ENCODE results near the gene STK39. TPM values are rescaled to one million over a fixed set of nuclear protein-coding genes. Genes with fewer than 3 reads are reported as not detected.

The STK39 gene
- total RNA-seq, 1 experiment from 2014 or later, result 20.8 TPM

DNA sequence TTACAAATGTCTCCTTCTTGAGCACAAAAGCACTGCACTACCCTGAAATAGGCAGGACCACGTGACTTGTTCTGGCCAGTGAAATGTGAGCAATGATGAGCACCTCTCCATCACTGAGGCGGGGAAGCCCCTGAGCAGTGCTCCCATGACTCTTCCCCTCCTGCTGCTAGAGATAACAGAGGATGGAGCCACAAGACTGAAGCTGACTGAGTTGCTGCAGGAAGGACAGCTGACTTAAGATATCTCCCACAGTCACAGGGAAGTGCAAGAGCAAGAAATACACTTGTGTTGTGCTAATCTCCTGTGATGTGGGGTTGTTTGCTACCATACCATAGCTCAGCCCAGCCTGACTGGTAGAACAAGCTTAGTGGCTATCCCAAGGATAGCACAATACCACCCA, 38.7 kb downstream of the STK39 start:
- no peaks in the 10 kb centered on the region for H3K27me3 ChIP-seq (ENCODE audit: control insufficient read depth, insufficient read depth, low read length)
- no peak for DNase-seq

DNA sequence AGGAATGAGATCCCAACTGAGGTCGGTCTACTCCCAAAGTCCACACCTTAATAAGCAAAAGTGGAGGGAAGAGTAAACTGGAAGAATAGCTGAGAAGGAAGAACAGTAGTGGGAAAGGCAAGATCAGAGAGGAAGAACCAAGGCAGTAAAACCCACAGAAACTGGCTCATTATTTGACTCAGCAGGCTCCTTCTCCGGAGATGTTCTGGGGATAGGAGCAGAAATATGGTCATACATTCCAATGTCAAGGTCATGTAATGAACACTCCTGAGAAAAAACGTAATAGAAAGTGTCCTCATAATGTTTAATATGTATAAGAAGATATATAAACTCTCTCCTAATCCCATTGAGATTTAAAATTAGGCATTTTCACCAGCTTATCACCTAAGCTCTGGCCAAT, 39.5 kb downstream of the STK39 start:
- H3K4me3 ChIP-seq (ENCODE audit: insufficient read depth, low read depth, low read length), result no peak overlapping the region
- H3K36me3 ChIP-seq (replicated peaks; ENCODE audit: control insufficient read depth, insufficient read depth, low read length), result no peaks in the 10 kb centered on the region
- H3K27me3 ChIP-seq (ENCODE audit: control insufficient read depth, insufficient read depth, low read length), result no peaks in the 10 kb centered on the region
- DNase-seq, result no peak

More for the DNA sequence above, 38.7 kb downstream of the STK39 start:
- Histone ChIP-seq H3K4me3 (ENCODE audit: insufficient read depth, low read depth, low read length) (no peak overlapping the region), H3K36me3 (replicated peaks; ENCODE audit: control insufficient read depth, insufficient read depth, low read length) (no peaks in the 10 kb centered on the region)

DNA sequence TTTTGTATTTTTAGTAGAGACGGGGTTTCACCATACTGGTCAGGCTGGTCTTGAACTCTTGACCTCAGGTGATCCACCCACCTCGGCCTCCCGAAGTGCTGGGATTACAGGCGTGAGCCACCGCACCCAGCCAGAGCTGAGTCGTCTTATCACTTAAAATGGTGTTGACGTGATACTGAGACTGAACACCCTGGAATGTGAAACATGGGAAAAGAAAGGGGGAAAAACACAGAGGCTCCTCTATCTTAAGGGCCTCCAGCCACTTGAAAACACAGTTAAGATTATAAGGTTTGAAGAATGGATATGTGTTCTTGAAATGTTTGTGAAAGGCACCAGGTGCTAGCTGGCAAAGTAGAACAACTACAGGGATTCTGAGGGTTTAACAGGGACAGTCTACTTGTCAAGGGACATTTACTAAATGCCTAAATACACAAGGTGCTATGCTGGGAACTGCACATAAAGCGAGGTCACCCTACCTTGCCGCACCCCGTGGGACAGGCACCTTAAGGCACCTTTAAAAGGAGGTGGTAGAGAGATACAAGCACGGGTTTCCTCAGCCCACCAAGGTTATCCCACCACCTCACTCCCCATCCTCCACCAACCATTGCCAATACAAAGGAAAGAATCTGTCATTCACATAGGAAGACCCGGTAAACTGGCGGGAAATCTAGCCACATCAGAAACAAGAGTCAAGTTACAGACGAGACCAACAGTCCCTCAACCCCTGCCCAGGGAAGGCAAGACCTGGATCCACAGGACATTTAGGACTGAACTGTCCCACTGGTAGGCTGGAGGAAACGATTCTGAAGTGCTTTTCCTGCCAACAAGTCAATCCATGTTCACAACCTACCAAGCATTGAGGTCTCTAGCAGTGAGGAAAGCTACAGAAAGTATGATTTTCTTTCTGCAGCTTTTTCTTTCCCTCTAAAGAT, 43.4 kb downstream of the STK39 start:
- DNase-seq, result peak; percentile 46
- Histone ChIP-seq H3K4me3 (ENCODE audit: insufficient read depth, low read depth, low read length) (no peak overlapping the region), H3K27me3 (ENCODE audit: control insufficient read depth, insufficient read depth, low read length) (no peaks in the 10 kb centered on the region), H3K36me3 (replicated peaks; ENCODE audit: control insufficient read depth, insufficient read depth, low read length) (no peaks in the 10 kb centered on the region)

DNA sequence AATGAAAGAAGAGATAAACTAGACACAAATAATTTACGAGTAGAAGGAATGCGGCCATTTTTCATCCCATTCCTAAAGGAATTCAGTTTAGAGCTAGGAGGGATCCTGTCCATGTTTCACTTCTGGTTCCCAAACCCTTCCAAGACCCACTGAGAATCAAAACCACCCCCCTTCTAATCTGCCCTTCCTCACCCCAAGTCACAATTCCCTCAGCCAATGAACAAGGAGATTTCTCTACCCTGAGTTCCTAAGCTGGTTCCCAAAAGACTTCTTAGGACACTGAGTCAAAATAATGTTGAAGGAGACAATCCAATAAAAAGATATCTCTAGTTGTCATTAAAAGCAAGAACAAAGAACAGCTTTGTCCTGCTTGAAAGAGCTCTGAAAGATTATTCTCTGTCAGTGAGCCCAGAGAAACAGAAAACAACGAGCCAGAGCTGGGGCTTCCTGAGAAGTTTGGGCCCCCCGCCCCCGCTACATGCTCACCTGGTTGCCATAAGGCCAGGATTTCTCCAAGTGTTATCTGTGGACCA, 45.7 kb downstream of the STK39 start:
- no peak overlapping the region for H3K4me3 ChIP-seq (ENCODE audit: insufficient read depth, low read depth, low read length)

GRCh38 chr2:168200930-168201583, 46.3 kb downstream of the STK39 start:
- no peak for DNase-seq
- no peaks in the 10 kb centered on the region for H3K27me3 ChIP-seq (ENCODE audit: control insufficient read depth, insufficient read depth, low read length)
- no peak overlapping the region for H3K4me3 ChIP-seq (ENCODE audit: insufficient read depth, low read depth, low read length)
- H3K36me3 ChIP-seq (replicated peaks; ENCODE audit: control insufficient read depth, insufficient read depth, low read length), result no peaks in the 10 kb centered on the region

More for the DNA sequence above, 45.7 kb downstream of the STK39 start:
- no peak for DNase-seq
- H3K27me3 ChIP-seq (ENCODE audit: control insufficient read depth, insufficient read depth, low read length), result no peaks in the 10 kb centered on the region
- H3K36me3 ChIP-seq (replicated peaks; ENCODE audit: control insufficient read depth, insufficient read depth, low read length), result no peaks in the 10 kb centered on the region

DNA sequence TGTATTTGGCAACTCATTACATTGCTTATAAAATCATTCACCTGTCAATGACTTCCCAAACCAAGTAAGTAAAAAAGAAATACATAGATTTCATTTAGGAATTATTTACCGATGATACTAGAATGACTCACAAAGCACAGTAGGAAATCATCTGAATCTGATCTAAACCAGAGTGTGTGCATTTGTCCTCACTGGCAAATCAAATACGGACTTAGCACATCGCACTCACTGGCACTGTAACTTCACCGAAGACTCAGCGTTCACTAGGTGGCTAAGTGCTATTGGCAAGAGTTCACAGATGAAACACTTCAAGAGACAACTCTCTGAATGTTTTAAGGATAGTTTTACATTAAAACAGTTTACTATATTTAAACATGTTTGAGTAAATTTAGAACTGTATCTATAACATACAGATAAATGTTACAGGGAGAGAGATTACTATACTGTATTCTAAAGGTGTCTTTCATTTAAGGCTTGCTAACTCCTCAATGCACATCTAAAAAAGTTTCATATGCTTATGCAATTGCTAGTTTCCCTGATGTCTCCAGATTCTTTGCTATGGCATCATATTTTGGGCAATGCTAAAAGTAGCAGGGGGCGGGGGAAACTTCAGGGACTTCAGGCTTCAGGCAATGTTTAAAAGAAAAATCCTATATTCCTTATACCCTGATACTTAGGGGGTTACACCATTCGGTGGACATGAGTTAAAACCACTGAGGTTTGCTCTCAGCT, 48.8 kb downstream of the STK39 start:
- DNase-seq, result no peak

GRCh38 chr2:168196764-168197180, 50.6 kb downstream of the STK39 start:
- Histone ChIP-seq H3K27me3 (ENCODE audit: control insufficient read depth, insufficient read depth, low read length) (no peaks in the 10 kb centered on the region), H3K36me3 (replicated peaks; ENCODE audit: control insufficient read depth, insufficient read depth, low read length) (no peaks in the 10 kb centered on the region), H3K4me3 (ENCODE audit: insufficient read depth, low read depth, low read length) (no peak overlapping the region)
- DNase-seq, result no peak

More for the DNA sequence above, 48.8 kb downstream of the STK39 start:
- H3K4me3 ChIP-seq (ENCODE audit: insufficient read depth, low read depth, low read length), result no peak overlapping the region
- no peaks in the 10 kb centered on the region for H3K36me3 ChIP-seq (replicated peaks; ENCODE audit: control insufficient read depth, insufficient read depth, low read length)
- H3K27me3 ChIP-seq (ENCODE audit: control insufficient read depth, insufficient read depth, low read length), result no peaks in the 10 kb centered on the region

DNA sequence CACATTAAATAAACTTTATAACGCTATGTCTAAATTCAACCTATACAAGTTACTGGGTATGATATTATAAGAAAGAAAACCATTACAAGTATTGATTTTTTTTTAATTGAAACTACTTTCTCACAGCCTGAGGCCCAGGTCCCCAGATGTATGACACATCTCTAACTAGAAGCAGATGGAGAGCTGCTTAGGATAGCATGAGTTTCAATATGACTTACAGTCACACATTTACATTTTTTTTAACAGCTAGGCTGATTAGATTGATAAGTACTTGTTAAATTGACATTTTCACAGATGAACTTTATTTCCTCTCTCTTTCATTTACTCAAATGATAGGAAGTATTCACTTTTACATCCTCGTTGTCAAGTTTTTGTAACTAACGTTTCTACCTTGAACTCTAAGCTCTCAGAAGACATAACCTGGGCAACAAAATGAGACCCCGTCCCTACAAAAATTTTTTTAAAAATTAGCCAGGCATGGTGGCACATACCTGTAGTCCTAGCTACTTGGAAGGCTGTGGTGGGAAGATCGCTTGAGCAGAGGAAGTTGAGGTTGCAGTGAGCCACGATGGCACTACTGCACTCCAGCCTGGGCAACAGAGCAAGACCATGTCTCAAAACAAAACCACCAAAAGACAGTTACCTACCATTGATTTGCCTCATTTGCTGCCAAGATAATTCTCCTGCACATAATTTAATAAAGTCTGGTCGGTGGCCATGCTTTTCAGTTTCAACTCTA, 52.4 kb downstream of the STK39 start:
- no peaks in the 10 kb centered on the region for H3K27me3 ChIP-seq (ENCODE audit: control insufficient read depth, insufficient read depth, low read length)
- no peak for DNase-seq
- no peak overlapping the region for H3K4me3 ChIP-seq (ENCODE audit: insufficient read depth, low read depth, low read length)
- no peaks in the 10 kb centered on the region for H3K36me3 ChIP-seq (replicated peaks; ENCODE audit: control insufficient read depth, insufficient read depth, low read length)

DNA sequence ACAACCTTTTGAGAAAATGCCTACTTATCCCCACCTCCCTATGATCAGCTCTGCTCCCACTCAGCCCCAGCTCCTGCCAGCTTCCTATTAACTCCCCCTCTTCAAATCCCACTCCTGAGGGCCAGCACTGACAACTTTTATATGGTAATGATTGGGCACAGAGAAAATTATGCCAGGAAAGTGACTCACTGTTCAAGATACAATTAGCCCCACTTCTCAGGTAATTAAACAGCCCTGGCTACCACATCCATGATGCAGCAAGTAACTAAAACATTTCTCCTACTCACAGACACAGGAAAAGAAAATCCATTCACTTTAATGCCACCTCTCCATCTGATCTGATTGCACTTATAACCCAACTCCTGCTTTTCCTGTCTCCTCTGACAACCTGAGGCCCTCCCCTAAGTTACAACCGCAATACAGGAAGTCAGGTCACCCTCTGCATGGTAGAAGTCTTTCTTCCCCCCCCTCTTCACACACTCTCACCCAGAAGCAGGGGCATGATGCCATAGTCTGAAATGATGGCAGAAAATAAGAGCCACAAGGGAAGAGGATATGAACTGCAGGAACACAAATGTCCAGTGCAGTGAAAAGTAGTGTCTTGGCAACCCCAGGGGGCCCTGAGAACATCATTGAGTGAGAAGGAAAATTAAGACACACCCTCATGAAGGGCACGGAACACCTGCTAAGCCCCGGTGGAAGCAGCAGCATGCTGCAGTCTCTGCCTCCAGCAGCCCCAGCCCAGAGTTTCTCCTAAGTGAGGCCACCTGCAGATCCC, 54.4 kb downstream of the STK39 start:
- Histone ChIP-seq H3K36me3 (replicated peaks; ENCODE audit: control insufficient read depth, insufficient read depth, low read length) (no peaks in the 10 kb centered on the region), H3K4me3 (ENCODE audit: insufficient read depth, low read depth, low read length) (no peak overlapping the region), H3K27me3 (ENCODE audit: control insufficient read depth, insufficient read depth, low read length) (no peaks in the 10 kb centered on the region)
- DNase-seq, result no peak

GRCh38 chr2:168191955-168192785, 55.2 kb downstream of the STK39 start:
- no peak overlapping the region for H3K4me3 ChIP-seq (ENCODE audit: insufficient read depth, low read depth, low read length)
- DNase-seq, result no peak
- H3K36me3 ChIP-seq (replicated peaks; ENCODE audit: control insufficient read depth, insufficient read depth, low read length), result no peaks in the 10 kb centered on the region
- H3K27me3 ChIP-seq (ENCODE audit: control insufficient read depth, insufficient read depth, low read length), result no peaks in the 10 kb centered on the region

GRCh38 chr2:168190590-168191336, 56.6 kb downstream of the STK39 start:
- no peaks in the 10 kb centered on the region for H3K27me3 ChIP-seq (ENCODE audit: control insufficient read depth, insufficient read depth, low read length)
- no peak for DNase-seq
- no peak overlapping the region for H3K4me3 ChIP-seq (ENCODE audit: insufficient read depth, low read depth, low read length)
- H3K36me3 ChIP-seq (replicated peaks; ENCODE audit: control insufficient read depth, insufficient read depth, low read length), result no peaks in the 10 kb centered on the region

DNA sequence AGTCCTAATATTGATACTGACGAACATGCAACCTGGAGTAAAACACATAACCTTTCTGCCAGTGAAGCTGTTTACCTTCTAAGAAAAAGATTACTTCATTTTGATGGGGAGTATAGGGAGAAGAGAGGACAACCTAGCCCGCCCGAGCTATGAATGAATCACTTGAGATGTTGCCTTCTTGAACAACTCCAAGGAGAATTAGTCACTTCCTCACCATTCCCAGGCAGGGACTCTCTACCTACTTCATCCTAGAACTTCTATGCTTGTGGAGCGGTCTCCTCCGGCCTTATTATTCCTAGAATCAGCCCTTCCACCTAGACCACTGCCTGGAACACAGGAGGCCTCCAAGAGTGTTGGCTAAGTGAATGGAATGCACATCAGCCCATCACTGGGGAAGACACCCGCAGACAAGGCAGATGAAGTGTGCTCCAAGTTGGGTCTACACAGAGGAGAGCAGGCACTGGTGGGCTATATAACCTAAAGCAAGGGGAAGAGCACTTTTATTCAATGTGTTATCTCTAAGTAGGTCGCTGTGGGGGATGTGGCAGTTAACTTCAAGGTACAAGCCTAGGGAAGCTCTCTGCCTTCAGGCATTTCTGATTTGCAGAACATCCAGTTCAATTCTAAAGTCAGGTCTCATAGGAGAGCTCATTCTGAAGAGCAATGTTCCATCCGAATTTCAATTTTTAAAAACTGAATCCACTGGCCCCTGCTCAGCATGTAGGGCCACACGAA, 57.4 kb downstream of the STK39 start:
- Histone ChIP-seq H3K27me3 (ENCODE audit: control insufficient read depth, insufficient read depth, low read length) (no peaks in the 10 kb centered on the region), H3K36me3 (replicated peaks; ENCODE audit: control insufficient read depth, insufficient read depth, low read length) (no peaks in the 10 kb centered on the region), H3K4me3 (ENCODE audit: insufficient read depth, low read depth, low read length) (no peak overlapping the region)
- DNase-seq, result no peak
